Retinal pigment epithelial cell (primary cell): ENCODE data around the gene NRG3.

Experiments
- DNase-seq: peaks from one replicate; pipeline ENCODE4 v3.0.0-alpha.2; 2010; ENCODE audit warnings: low read depth
- H3K4me3 ChIP-seq: 2 replicates; pipeline ENCODE4 v1.5.1; 2011; ENCODE audit warnings: mild to moderate bottlenecking, low read length, control low read depth, moderate library complexity
- CTCF ChIP-seq: conservative IDR thresholded peaks from 2 replicates; pipeline ENCODE4 v1.5.1; 2011; ENCODE audit warnings: low read depth, low read length, control low read depth, inconsistent platforms

Gene NRG3

GRCh38 chr10:82411416-82411815 is 536.4 kb downstream of the NRG3 start:
- DNase-seq: peak; percentile 6
- no peak for TF ChIP-seq CTCF
- H3K4me3 ChIP-seq: no peak overlapping the region

- TF ChIP-seq CTCF: no peak
- H3K4me3 ChIP-seq: no peak overlapping the region
- DNase-seq: no peak
These were observed 545.0 kb downstream of the NRG3 start for GRCh38 chr10:82420001-82420400.

DNA sequence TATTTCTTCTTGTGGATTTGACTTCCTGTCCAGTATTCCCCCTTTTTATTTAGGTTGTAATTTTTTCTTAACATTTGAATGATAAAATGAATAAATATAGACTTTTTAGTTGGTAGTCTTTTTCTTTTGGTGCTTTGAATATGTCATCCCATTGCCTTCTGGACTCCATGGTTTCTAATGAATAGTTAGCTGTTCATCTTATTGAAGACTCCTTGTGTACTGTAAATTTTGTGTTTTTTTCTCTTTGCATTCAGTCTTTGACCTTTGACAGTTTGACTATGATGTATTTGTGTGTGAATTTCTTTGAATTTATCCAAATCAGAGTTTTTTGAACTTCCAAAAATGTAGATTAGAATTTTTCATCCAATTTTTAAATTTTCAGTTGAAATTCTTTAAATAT is 554.3 kb downstream of the NRG3 start:
- no peak for TF ChIP-seq CTCF
- no peak for DNase-seq
- no peak overlapping the region for H3K4me3 ChIP-seq

- DNase-seq: peak; percentile 44
- no peak overlapping the region for H3K4me3 ChIP-seq
- no peak for TF ChIP-seq CTCF
These were observed 563.3 kb downstream of the NRG3 start for GRCh38 chr10:82438277-82438676.

GRCh38 chr10:82440775-82441174 is 565.8 kb downstream of the NRG3 start:
- peak; percentile 81 for DNase-seq
- TF ChIP-seq CTCF: no peak
- H3K4me3 ChIP-seq: no peak overlapping the region

DNA sequence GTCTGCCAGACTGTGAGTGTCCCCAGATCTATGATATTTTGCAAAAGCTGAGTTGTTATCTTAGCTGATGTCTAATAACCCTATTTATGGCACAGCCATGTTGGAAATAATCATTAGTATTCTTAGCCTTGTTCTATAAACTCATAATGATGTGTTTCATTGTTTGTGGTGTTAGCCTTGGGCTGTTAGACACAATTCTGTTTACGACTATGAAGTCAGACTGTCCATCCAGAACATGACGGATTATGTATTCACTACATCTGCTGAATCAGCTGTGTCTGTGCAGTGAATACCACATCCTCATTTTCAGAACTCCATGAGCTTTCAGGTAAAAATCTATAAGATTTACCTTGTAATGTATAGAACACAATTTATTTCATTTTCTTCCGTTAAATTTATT is 577.1 kb downstream of the NRG3 start:
- TF ChIP-seq CTCF: no peak
- H3K4me3 ChIP-seq: no peak overlapping the region
- no peak for DNase-seq

DNA sequence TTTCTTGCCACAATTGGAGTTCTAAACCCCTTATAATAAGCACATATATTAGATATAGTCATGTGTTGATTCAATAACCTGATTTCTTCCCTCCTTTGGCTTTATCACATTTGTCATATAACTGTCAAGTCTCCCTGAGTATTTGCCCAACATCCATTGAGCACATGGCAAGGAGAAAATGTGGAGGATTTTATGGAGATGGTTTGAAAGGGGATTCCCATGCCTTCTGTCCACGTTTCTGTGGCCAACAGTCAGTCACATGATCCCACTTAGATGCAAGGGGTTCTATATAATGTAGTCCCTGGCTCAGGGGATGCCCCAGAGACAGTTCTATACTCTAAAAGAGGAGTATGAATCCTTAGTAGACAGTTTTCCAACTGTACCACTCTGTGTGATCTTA is 577.7 kb downstream of the NRG3 start:
- no peak for DNase-seq

More for the DNA sequence above, 577.7 kb downstream of the NRG3 start:
- TF ChIP-seq CTCF: no peak
- no peak overlapping the region for H3K4me3 ChIP-seq
